Type B pancreatic cell (in vitro differentiated cells): ENCODE measurements around the gene MEIS2. TPM values are rescaled to one million over a fixed set of nuclear protein-coding genes. Genes with fewer than 3 reads are reported as not detected.

Experiments used
- DNase-seq: peaks from one replicate; pipeline ENCODE4 v3.0.0; 2021; ENCODE audit warnings: mixed read lengths; ENCODE audit not compliant: unreplicated experiment; ENCODE audit errors: extremely low spot score
- H3K27ac Mint-ChIP-seq: 2 replicates; pipeline ENCODE4 v1.8.0; 2021; ENCODE audit warnings: mild to moderate bottlenecking, mixed read lengths
- H3K27me3 Mint-ChIP-seq: 2 replicates; pipeline ENCODE4 v1.8.0; 2021; ENCODE audit warnings: mixed read lengths
- H3K36me3 Mint-ChIP-seq: 2 replicates; pipeline ENCODE4 v1.8.0; 2021; ENCODE audit warnings: mixed read lengths
- H3K4me1 Mint-ChIP-seq: one replicate; pipeline ENCODE4 v1.8.0; 2021; ENCODE audit warnings: mixed read lengths; ENCODE audit not compliant: unreplicated experiment
- H3K4me3 Mint-ChIP-seq: 2 replicates; pipeline ENCODE4 v1.8.0; 2021; ENCODE audit warnings: mild to moderate bottlenecking, mixed read lengths
- H3K9me3 Mint-ChIP-seq: 2 replicates; pipeline ENCODE4 v1.8.0; 2021; ENCODE audit warnings: mixed read lengths
- CTCF ChIP-seq: fragments of 200-600 bp; sonication (generic); conservative IDR thresholded peaks from 2 replicates; pipeline ENCODE4 v1.5.0; 2021; ENCODE audit warnings: antibody characterized with exemption, mild to moderate bottlenecking
- total RNA-seq: library from RNA; stranded (reverse); gene quantifications from 2 replicates; pipeline ENCODE4 v1.2.1, GENCODE V29; 2021; ENCODE audit warnings: low replicate concordance

MEIS2 gene
- total RNA-seq, 1 donor from 2014 or later = 211 TPM

DNA sequence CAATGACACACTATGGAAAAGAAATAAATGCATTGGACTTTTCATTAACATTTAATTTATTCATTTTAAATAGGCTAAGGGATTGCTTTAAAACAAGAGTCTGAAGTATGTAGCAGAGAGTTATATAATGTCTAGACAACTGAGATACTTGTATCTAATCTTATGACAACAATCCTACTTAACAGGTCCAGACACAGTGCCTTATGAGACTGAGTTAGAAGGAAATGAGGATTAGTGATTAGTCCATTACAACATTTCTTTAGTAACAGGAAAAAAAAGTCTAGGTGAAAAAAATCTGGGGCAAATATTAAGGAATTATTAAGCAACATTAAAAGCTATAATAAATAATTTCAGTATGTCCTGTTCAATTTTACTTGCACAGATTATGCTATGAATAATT, 140.6 kb downstream of the MEIS2 start:
- no peaks in the 10 kb centered on the region for H3K9me3 Mint-ChIP-seq
- no peaks in the 10 kb centered on the region for H3K27me3 Mint-ChIP-seq
- H3K36me3 Mint-ChIP-seq = peaks cover 37% of the 10 kb centered on the region
- H3K4me3 Mint-ChIP-seq = no peak overlapping the region
- peaks cover 23% of the 10 kb centered on the region for H3K4me1 Mint-ChIP-seq
- no peak overlapping the region for H3K27ac Mint-ChIP-seq
- no peak for DNase-seq
- TF ChIP-seq CTCF = no peak

DNA sequence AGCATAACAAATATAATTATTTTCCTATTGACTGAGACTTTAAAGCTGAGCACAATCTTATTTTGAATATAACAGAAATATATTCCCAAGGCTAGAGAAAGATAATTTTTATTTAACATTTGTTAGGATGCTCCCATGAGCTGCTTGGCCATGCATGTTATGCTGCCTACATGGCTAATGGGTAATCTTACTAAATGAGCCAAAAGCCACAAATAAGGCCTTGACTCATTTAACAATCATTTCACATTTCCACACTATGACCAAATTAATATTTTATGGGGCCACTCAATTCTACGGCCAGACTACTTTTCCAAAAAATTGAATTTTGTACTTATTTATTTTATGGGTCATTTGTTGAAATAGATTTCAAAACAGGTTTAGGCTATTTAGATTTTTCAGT, 141.7 kb downstream of the MEIS2 start:
- Mint-ChIP-seq H3K27ac (no peak overlapping the region), H3K36me3 (peaks cover 33% of the 10 kb centered on the region), H3K4me1 (peaks cover 21% of the 10 kb centered on the region), H3K9me3 (no peaks in the 10 kb centered on the region), H3K4me3 (no peak overlapping the region), H3K27me3 (no peaks in the 10 kb centered on the region)
- DNase-seq = no peak
- TF ChIP-seq CTCF = no peak

- H3K36me3 Mint-ChIP-seq = peaks cover 30% of the 10 kb centered on the region
- no peak for TF ChIP-seq CTCF
- no peak overlapping the region for H3K4me3 Mint-ChIP-seq
- H3K27ac Mint-ChIP-seq = no peak overlapping the region
- H3K27me3 Mint-ChIP-seq = no peaks in the 10 kb centered on the region
- peaks cover 39% of the 10 kb centered on the region for H3K4me1 Mint-ChIP-seq
- no peaks in the 10 kb centered on the region for H3K9me3 Mint-ChIP-seq
- no peak for DNase-seq
These were observed 145.9 kb downstream of the MEIS2 start for GRCh38 chr15:36954486-36954885.

DNA sequence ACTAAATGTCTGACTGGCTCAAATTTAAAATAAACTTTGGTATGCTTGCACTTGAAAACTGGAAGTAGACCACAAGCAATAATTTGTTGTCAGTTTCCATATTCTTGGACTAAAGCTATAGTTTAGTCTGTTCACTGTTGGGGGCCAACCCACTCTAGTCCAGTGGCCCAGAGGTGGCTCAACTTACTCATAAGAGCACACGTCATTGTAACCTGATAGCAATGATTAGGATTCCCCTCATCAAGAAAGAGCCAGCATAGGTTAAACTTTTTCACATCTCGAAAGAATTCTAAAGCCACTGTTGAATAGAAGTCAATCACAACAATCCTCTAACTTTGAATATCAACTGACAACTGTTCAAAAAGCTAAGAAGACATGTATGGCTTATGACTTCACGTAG, 147.0 kb downstream of the MEIS2 start:
- no peaks in the 10 kb centered on the region for H3K9me3 Mint-ChIP-seq
- no peak for TF ChIP-seq CTCF
- H3K27ac Mint-ChIP-seq = no peak overlapping the region
- peak overlapping the region; percentile 52 for H3K4me3 Mint-ChIP-seq
- no peak for DNase-seq
- H3K27me3 Mint-ChIP-seq = no peaks in the 10 kb centered on the region
- peaks cover 31% of the 10 kb centered on the region for H3K36me3 Mint-ChIP-seq
- H3K4me1 Mint-ChIP-seq = peaks cover 50% of the 10 kb centered on the region

- peaks cover 61% of the 10 kb centered on the region for H3K4me1 Mint-ChIP-seq
- no peak for TF ChIP-seq CTCF
- no peak for DNase-seq
- H3K4me3 Mint-ChIP-seq = no peak overlapping the region
- H3K36me3 Mint-ChIP-seq = peaks cover 42% of the 10 kb centered on the region
- H3K27ac Mint-ChIP-seq = peak overlapping the region; percentile 54
- H3K27me3 Mint-ChIP-seq = no peaks in the 10 kb centered on the region
- H3K9me3 Mint-ChIP-seq = no peaks in the 10 kb centered on the region
These were observed 148.6 kb downstream of the MEIS2 start for GRCh38 chr15:36951731-36952247.

DNA sequence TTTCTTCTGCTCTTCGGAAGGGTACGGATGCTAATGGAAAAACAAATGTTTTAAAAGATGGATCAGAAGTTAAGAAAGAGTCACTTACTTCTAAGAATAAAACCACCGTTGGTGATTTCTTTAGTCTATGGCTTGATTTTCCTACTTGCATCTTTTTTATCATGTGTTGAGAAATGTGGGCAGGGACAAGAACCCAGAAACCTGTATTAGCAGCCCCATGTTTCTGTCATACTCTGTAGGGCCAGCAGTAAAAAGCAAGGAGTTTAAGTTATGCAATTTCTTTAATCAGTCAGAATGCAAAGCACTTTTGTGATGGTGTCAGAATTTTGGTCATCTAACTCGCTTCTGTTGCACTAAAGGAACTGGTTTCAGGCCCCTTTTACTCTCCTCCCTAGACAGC, 150.0 kb downstream of the MEIS2 start:
- H3K4me1 Mint-ChIP-seq = peaks cover 61% of the 10 kb centered on the region
- H3K27ac Mint-ChIP-seq = no peak overlapping the region
- H3K27me3 Mint-ChIP-seq = no peaks in the 10 kb centered on the region
- TF ChIP-seq CTCF = no peak
- H3K9me3 Mint-ChIP-seq = no peaks in the 10 kb centered on the region
- no peak overlapping the region for H3K4me3 Mint-ChIP-seq
- peaks cover 46% of the 10 kb centered on the region for H3K36me3 Mint-ChIP-seq
- DNase-seq = no peak
